Bronchial epithelial cell (primary cell): ENCODE measurements around the gene RPS4Y1. TPM values are rescaled to one million over a fixed set of nuclear protein-coding genes. Genes with fewer than 3 reads are reported as not detected.

Experiments
- DNase-seq: peaks from one replicate; pipeline ENCODE4 v3.0.0-alpha.2; 2010; ENCODE audit warnings: low read depth
- FAIRE-seq: peaks from 2 replicates; lab custom pipeline; 2011; peaks lifted over from hg19 to GRCh38; lab: Jason Lieb, UNC
- H3K27me3 ChIP-seq: 2 replicates; pipeline ENCODE4 v1.5.1; 2011; ENCODE audit warnings: low read length; ENCODE audit not compliant: control insufficient read depth, insufficient read depth
- H3K36me3 ChIP-seq: 2 replicates; pipeline ENCODE4 v1.5.1; 2011; ENCODE audit warnings: low read length; ENCODE audit not compliant: control insufficient read depth, insufficient read depth
- H3K4me3 ChIP-seq: 2 replicates; pipeline ENCODE4 v1.5.1; 2011; ENCODE audit warnings: mild to moderate bottlenecking, low read depth, low read length, control low read depth
- total RNA-seq: library from RNA; depleted of rRNA; stranded (reverse); fragments of >200 nt; gene quantifications from 2 replicates; pipeline ENCODE4 v1.2.1, GENCODE V29; 2014
- TF ChIP-seq, protein P1 (sequence below): IDR thresholded peaks from 2 replicates; pipeline ENCODE4 v1.5.1; 2011; ENCODE audit warnings: mild to moderate bottlenecking, moderate library complexity, low read length, control low read depth, inconsistent platforms; ENCODE audit not compliant: insufficient read depth, severe bottlenecking

The RPS4Y1 gene
- total RNA-seq, 1 donor from 2014 or later: 711 TPM

DNA sequence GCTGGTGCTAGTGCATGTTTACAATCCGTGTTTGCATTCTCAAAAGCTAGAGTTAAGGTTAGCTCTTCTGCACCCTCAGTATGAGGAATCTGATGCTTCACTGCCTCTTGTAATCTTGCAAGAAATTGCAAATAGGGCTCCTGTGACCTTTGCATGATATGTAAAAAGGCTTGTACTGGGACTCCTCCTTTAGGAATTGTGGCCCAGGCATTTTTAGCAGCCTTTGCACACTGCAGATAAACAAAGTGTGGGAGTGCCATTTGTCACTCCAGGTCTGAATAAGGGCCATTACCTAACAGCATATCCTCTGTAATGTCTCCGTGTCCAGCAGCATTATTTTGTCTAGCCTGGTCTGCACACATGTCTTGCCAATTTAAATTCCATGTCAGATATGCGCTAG lies 44.5 kb downstream of the RPS4Y1 start:
- no peaks in the 10 kb centered on the region for H3K27me3 ChIP-seq
- DNase-seq (no peak), FAIRE-seq (no peak)
- no peak overlapping the region for H3K4me3 ChIP-seq
- TF ChIP-seq, protein P1, sequence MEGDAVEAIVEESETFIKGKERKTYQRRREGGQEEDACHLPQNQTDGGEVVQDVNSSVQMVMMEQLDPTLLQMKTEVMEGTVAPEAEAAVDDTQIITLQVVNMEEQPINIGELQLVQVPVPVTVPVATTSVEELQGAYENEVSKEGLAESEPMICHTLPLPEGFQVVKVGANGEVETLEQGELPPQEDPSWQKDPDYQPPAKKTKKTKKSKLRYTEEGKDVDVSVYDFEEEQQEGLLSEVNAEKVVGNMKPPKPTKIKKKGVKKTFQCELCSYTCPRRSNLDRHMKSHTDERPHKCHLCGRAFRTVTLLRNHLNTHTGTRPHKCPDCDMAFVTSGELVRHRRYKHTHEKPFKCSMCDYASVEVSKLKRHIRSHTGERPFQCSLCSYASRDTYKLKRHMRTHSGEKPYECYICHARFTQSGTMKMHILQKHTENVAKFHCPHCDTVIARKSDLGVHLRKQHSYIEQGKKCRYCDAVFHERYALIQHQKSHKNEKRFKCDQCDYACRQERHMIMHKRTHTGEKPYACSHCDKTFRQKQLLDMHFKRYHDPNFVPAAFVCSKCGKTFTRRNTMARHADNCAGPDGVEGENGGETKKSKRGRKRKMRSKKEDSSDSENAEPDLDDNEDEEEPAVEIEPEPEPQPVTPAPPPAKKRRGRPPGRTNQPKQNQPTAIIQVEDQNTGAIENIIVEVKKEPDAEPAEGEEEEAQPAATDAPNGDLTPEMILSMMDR: no peak
- no peaks in the 10 kb centered on the region for H3K36me3 ChIP-seq

DNA sequence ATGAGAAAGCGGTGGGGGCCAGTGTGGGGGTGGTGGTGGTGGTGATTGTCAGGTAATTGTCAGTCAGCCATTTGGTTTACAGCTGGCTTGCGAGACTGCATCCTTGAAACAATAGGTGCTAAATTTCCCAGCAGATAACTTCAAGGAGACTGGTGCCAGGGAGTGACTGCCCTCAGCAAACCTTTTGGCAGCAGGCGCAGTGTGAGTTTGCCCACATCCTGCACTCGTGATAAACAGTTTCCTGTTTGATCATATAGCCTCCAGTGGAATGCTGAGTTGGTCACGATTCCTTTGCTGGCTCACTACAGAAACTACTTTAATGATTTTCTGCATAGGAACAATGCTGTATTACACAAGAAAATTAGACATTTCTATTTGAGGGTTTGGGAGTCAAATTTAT lies 46.0 kb downstream of the RPS4Y1 start:
- TF ChIP-seq, protein P1: no peak
- H3K27me3 ChIP-seq: no peaks in the 10 kb centered on the region
- H3K36me3 ChIP-seq: no peaks in the 10 kb centered on the region
- FAIRE-seq: no peak
- DNase-seq: peak; percentile 76
- H3K4me3 ChIP-seq: no peak overlapping the region

DNA sequence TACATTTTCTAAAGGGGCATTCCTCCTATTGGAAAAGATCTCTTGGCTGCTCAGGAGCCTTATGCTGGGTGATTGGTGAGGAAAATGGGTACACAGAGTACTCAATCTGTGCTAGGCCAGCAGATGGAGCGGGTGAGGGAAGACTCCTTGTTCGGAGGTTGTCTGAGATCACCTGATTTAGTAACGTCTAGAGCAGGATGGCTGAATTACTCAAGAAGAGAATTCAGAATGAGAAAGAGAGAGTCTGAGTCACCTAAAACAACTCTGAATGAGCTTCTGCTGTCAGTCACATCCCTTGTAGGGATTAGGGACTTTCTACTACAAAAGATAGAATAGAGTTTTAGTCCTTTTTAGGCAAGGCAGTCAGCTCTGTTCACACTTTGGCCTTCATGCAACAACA lies 46.6 kb downstream of the RPS4Y1 start:
- DNase-seq (peak; percentile 85), FAIRE-seq (no peak)
- TF ChIP-seq, protein P1: no peak
- no peaks in the 10 kb centered on the region for H3K36me3 ChIP-seq
- no peak overlapping the region for H3K4me3 ChIP-seq
- H3K27me3 ChIP-seq: no peaks in the 10 kb centered on the region

DNA sequence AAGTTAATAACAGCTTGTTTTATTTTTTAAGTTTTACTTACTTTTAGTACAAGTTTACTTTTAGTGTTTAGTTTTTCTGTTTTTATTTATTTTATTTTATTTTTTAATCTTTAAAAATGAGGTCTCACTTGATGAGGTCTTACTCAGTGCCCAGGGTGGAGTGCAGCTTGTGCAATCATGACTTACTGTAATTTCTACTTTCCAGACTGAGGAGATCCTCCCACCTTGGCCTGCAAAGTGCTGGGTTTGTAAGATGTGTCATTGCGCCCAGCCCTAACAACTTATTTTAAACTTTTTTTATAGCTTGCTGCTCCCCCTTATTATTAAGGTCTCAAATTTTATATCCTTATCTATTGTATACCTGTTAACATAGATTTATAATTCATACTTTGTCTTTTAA lies 52.1 kb downstream of the RPS4Y1 start:
- TF ChIP-seq, protein P1: no peak
- no peak for FAIRE-seq

DNA sequence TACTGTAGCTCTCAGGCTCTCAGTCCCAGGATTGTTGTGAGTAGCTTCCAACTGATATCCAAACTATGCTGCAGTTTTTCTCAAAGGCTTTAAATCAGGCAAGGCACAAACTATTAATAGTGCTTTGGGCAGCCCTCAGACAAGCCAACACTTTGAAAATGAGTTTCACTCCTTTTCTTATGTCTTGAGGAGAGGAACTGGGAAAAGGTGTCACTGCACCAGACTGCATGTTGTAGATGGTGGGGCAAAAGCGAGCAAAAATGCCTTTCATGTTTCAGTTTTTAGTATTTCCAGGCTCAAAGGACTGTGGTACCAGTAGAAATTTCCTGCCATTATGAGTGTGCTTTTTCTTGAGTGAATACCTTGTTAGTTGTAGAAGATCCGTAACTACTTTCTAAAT lies 54.6 kb downstream of the RPS4Y1 start:
- TF ChIP-seq, protein P1: no peak
- DNase-seq: no peak
- H3K4me3 ChIP-seq: no peak overlapping the region
- H3K27me3 ChIP-seq: no peaks in the 10 kb centered on the region
- no peaks in the 10 kb centered on the region for H3K36me3 ChIP-seq
- FAIRE-seq: no peak

More for the DNA sequence above, 52.1 kb downstream of the RPS4Y1 start:
- peak; percentile 35 for DNase-seq
- Histone ChIP-seq H3K4me3 (no peak overlapping the region), H3K36me3 (no peaks in the 10 kb centered on the region), H3K27me3 (no peaks in the 10 kb centered on the region)

DNA sequence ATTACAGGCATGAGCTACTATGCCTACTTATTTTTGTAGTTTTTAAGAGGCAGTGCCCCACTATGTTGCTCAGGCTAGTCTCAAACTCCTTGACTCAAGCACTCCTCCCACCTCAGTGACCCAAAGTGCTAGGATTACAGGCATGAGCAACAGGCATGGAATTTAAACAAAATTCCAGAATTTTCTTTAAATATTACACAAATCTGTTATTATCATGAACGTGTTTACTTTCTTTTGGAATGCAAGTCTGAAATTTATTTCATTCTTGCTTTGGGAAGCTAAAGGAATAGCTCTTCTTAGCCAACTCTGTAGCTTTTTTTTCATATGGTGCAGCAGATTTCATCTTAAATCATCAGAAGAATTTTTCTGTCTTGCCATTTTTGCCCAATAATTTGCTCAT lies 66.0 kb downstream of the RPS4Y1 start:
- TF ChIP-seq, protein P1: no peak
- DNase-seq (no peak), FAIRE-seq (no peak)
- no peaks in the 10 kb centered on the region for H3K27me3 ChIP-seq
- no peak overlapping the region for H3K4me3 ChIP-seq
- H3K36me3 ChIP-seq: no peaks in the 10 kb centered on the region
